ENCODE measurements around the gene MARK4. TPM values are rescaled to one million over a fixed set of nuclear protein-coding genes. Genes with fewer than 3 reads are reported as not detected.

Gene MARK4
- total and polyA plus RNA-seq, 12 donors = 5.6 to 53.3 (median 26.6) TPM

DNA sequence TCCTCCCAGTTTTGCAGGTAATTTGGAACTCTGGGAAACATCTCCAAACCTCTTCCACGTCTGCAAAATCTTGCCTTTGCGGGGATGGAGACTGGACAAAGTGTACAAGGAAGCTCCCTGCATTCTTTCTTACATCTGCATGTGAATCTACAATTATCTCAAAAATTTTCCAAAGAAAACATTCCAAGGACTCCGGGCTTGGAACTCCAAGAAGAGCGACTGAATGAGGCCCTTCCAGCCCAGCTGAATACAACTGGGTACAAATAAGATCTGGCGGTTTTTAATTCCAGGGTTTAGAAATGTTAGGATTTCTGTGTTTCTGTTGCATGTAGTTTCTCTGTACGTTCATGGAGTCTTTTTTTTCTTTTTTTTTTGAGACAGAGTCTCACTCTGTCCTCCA is 34.4 kb upstream of the MARK4 start:
- peaks cover 9% of the 10 kb centered on the region for H3K27me3 ChIP-seq
- TF ChIP-seq POLR2A (IDR thresholded peaks at IDR 0.05) = no peak
- TF ChIP-seq, protein P1, sequence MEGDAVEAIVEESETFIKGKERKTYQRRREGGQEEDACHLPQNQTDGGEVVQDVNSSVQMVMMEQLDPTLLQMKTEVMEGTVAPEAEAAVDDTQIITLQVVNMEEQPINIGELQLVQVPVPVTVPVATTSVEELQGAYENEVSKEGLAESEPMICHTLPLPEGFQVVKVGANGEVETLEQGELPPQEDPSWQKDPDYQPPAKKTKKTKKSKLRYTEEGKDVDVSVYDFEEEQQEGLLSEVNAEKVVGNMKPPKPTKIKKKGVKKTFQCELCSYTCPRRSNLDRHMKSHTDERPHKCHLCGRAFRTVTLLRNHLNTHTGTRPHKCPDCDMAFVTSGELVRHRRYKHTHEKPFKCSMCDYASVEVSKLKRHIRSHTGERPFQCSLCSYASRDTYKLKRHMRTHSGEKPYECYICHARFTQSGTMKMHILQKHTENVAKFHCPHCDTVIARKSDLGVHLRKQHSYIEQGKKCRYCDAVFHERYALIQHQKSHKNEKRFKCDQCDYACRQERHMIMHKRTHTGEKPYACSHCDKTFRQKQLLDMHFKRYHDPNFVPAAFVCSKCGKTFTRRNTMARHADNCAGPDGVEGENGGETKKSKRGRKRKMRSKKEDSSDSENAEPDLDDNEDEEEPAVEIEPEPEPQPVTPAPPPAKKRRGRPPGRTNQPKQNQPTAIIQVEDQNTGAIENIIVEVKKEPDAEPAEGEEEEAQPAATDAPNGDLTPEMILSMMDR (IDR thresholded peaks at IDR 0.05) = no peak

DNA sequence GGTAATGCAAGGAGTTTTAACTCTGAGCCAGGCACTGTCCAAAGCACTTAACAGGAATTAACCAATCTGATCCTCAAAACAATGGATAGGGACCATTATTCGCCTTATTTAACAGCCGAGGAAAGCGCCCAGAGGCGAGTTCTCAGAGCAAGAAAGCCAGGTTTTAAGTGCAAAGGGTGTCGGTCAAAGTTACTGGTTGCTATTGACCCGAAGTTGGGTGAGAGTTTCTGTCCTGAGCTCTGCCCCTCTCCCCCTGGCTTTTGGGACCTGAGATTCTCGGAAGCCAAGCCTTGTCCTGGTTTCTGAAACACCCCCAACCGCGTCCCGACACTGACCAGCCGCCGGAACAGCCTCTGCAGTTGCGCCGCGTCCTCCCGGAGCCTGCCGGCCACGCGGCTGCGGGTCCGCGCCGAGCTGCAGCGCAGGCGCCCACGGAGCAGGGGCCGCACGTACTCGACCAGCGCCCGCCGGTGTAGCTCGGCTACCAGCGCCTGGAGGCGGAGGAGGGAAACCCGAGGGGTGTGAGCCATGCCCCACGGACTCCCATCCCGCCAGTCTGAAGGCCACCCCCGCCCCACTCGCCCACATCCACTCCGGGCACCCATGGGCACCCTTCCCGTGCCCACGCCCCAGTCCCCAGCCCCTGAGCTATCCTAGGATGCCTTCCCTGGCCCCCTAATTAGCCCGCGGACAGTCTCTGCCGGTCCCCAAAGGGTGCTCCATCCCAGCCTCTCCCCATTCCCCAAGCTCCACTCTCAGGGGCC is 33.7 kb upstream of the MARK4 start:
- Histone ChIP-seq H3K36me3 (replicated peaks in 1 of 2) (no peaks in the 10 kb centered on the region), H3K27me3 (peaks cover 9% of the 10 kb centered on the region), H3K27ac (peak overlapping the region in 2 of 5 donors; percentile 26 to 59), H3K9me3 (replicated peaks in 1 of 3) (no peaks in the 10 kb centered on the region), H3K4me1 (replicated peaks in 1 of 2) (peaks cover 0 to 14% of the 10 kb centered on the region in 2 donors), H3K4me3 (no peak overlapping the region)
- TF ChIP-seq POLR2A (IDR thresholded peaks at IDR 0.05) = no peak
- TF ChIP-seq, protein P1 (IDR thresholded peaks at IDR 0.05) = no peak
- DNase-seq = no peak
- intact Hi-C loops (cut with DNase I) = no loop called here
- 22 to 42% (median 25%) methylated on average over 16 to 46 of the region's 46 CpGs for WGBS, 4 donors

More for the DNA sequence above, 34.4 kb upstream of the MARK4 start:
- no peaks in the 10 kb centered on the region for H3K9me3 ChIP-seq (replicated peaks in 1 of 3)
- peaks cover 3 to 22% of the 10 kb centered on the region in 2 donors for H3K4me1 ChIP-seq (replicated peaks in 1 of 2)
- intact Hi-C loops (cut with DNase I) = no loop called here
- no peak overlapping the region for H3K4me3 ChIP-seq
- no peak for DNase-seq
- WGBS, 4 donors = 57 to 65% (median 63%) methylated on average over 6 of the region's 6 CpGs
- H3K27ac ChIP-seq = no peak overlapping the region
- H3K36me3 ChIP-seq (replicated peaks in 1 of 2) = no peaks in the 10 kb centered on the region

DNA sequence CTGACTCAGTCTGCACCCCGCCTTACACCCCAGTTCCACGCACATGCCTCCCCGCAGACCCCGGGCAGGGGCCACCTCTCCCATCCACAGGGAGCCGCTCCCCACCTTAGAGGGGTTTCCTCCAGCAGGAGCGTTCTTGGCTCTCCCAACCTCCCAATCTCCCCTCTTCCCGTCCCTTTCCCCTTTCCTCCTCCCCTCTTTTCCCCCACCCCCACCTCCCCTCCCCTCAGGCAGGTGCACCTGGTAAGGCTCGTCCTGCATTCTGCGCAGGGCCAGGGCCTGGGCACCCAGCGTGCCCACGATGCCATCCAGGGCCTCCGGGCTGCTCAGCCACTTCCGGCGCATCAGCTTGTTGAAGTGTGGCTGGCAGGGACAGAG is 33.1 kb upstream of the MARK4 start:
- H3K36me3 ChIP-seq (replicated peaks in 1 of 2) = no peaks in the 10 kb centered on the region
- H3K27ac ChIP-seq = peak overlapping the region in 1 of 5 donors; percentile 59
- H3K27me3 ChIP-seq = peaks cover 9% of the 10 kb centered on the region
- DNase-seq = no peak
- no peaks in the 10 kb centered on the region for H3K9me3 ChIP-seq (replicated peaks in 1 of 3)
- H3K4me3 ChIP-seq = no peak overlapping the region
- intact Hi-C loops (cut with DNase I) = no loop called here
- TF ChIP-seq POLR2A (IDR thresholded peaks at IDR 0.05) = no peak
- TF ChIP-seq, protein P1 (IDR thresholded peaks at IDR 0.05) = no peak
- peaks cover 0 to 11% of the 10 kb centered on the region in 2 donors for H3K4me1 ChIP-seq (replicated peaks in 1 of 2)
- WGBS, 4 donors = 49 to 68% (median 58%) methylated on average over 11 to 14 of the region's 14 CpGs

DNA sequence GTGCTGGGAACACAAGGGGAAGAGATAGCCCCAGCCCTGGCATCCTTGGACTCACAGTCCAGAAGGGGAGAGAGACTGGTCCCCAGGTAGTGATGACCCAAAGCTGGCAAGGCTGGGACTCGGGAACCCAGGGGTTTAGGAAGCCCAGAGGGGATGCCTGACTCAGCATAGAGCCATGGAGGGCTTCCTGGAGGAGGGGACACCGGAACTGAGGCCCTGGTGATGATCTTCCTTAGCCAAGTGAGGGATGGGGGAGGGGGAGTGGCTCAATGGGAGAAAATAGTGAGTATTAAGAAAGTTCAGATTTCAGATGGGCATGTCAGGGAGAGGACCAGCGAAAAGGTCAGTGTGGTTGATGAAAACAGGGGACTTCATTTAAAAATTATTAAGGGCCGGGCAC is 32.6 kb upstream of the MARK4 start:
- Histone ChIP-seq H3K27me3 (peaks cover 9% of the 10 kb centered on the region), H3K4me3 (no peak overlapping the region), H3K36me3 (replicated peaks in 1 of 2) (no peaks in the 10 kb centered on the region), H3K27ac (peak overlapping the region in 1 of 5 donors; percentile 59), H3K9me3 (replicated peaks in 1 of 3) (no peaks in the 10 kb centered on the region), H3K4me1 (replicated peaks in 1 of 2) (peaks cover 0 to 11% of the 10 kb centered on the region in 2 donors)
- intact Hi-C loops (cut with DNase I) = no loop called here
- TF ChIP-seq, protein P1 (IDR thresholded peaks at IDR 0.05) = no peak
- TF ChIP-seq POLR2A (IDR thresholded peaks at IDR 0.05) = no peak
- 63 to 72% (median 66%) methylated on average over 4 of the region's 4 CpGs for WGBS, 4 donors
- DNase-seq = no peak

Data from adrenal gland (tissue), 12 donors.